NK-92 (cell line): ENCODE measurements around the gene CNIH2.
"Not testable (repeated sequence)": the region's sequence is repeated elsewhere in the genome, so short reads cannot be mapped to it uniquely, and the experiment has no call there.

ENCODE experiments used
- DNase-seq: peaks from one replicate; lab custom pipeline; 2025; ENCODE audit not compliant: unreplicated experiment; lab: John Stamatoyannopoulos, UW

Gene CNIH2

GRCh38 chr11:66277471-66278362, at the start of gene CNIH2:
Gene CNIH2 (plus strand): TSS chr11:66278175. CDS start chr11:66278457, 282 bp downstream.
- no peak for DNase-seq

GRCh38 chr11:66228521-66228920, 49.5 kb upstream of the CNIH2 start:
- no peak for DNase-seq

- DNase-seq = no peak
These were observed 47.8 kb upstream of the CNIH2 start for GRCh38 chr11:66230156-66230555.

DNA sequence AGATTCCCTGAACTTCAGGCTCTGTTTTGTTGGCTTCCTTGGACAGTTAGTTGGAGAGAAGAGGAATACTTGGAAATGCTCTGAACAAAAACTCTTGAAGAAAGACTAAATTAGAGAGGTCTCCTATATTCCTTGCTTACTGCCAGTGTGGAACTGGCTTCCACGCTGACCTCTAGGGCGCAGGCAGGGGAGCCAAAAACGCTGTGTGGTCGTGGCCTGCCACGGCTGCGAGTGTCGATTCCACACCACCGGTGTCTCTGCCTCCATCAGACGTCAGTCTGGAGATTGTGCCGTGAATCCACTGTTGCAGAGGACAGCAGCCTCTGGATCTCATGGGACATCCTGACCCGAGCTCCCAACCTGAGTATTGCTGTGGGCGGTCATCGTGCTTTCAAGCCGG, 47.0 kb upstream of the CNIH2 start:
- no peak for DNase-seq

DNA sequence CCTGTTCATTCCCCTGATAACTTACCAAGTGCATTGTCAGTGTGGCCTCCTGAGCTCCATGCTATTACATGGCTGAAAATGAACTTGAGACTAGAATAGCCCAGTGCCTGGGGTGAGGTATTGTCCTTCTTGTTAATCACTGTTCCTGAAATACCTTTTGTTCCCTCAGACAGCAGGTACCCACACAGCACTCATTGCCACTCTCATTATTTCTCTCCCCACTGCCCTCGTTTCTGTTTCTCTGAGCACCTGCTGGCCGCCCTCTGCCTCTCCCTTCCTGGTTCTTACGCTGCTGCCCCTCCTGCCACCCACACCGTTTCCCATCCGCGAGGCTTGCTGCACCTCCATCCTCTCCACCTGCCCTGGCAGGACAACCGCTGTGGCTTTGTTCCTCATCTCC, 46.4 kb upstream of the CNIH2 start:
- DNase-seq = no peak

DNA sequence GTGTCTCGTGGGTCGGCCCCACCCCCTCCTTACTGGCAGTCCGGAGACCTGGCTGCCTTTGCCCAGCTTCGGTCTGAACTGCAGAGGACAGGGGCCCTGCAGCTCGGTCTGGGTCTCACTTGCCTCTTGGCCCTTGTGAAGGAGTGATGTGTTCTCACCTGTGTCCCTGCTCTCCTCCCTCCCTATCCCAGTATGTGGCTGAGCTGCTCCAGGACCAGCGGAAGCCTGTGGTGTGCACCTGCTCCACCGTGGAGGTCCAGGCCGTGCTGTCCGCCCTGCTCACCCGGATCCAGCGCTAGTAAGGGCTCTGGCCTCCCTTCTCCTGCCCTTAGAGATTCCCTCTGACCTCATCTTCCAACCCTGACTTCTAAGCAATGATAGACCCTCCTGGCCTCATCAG, 45.2 kb upstream of the CNIH2 start:
- no peak for DNase-seq

GRCh38 chr11:66233301-66233700, 44.7 kb upstream of the CNIH2 start:
- DNase-seq = no peak

DNA sequence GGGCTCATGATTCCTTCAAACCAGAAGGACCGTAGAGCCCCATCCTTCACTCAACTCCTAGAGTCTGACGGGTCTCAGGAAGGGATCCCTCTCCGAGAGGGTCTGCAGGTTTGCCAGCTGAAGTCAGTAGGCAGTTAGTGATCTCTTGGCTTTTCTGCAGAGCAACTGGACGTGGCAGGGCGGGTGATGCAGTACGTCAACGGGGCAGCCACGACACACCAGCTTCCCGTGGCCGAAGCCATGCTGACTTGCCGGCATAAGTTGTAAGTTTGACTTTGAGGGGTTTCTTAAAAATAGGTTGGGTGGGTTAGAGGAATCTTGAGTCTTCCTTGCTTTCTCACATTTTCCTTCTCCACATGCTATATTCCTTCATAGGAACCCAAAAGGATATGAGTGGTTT, 42.8 kb upstream of the CNIH2 start:
- no peak for DNase-seq

GRCh38 chr11:66237867-66238266, 40.1 kb upstream of the CNIH2 start:
- DNase-seq = no peak

- no peak for DNase-seq
These were observed 39.1 kb upstream of the CNIH2 start for GRCh38 chr11:66238786-66239413.

- DNase-seq = no peak
These were observed 38.5 kb upstream of the CNIH2 start for GRCh38 chr11:66239511-66239910.

DNA sequence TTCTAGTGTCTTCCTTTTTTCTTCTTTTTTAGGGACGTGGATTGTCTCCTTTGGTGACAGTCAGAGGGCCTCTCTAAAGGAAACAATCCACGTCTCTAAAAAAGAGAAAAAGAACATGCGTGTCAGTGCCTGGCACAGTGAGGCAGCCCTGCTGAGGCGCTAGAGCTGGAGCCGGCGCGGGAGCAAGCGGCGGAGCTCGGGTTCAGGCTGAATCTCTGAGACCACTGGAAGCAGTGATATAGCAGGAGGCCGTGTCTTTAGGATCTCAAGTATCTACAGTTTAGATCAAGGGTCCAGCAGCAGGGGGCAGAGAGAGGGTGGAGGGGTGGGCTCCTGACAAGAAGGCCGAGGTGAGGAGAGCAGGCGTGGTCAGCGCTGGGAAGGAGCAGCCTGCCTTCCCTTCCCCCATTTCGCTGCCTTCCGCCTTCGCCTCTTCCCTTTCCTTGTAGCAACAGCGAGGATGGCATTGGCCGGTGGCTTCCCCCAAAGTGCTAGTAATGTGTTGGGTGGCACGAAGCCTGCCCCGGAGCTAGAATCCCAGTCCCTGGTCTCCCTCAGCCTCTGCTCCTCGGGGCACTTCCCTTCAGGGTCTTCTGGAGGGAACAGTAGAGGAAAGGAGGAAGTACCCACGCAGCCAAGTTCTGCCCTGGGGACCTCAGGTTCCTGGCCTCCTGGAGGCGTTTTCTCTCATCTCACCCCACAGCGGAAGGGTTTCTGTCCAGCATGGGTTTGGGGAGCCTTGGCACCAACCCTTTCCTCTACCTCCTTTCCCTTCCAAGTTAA, 37.8 kb upstream of the CNIH2 start:
- no peak for DNase-seq

GRCh38 chr11:66240781-66241136, 37.2 kb upstream of the CNIH2 start:
- DNase-seq = no peak

- DNase-seq = no peak
These were observed 35.7 kb upstream of the CNIH2 start for GRCh38 chr11:66242095-66242765.

DNA sequence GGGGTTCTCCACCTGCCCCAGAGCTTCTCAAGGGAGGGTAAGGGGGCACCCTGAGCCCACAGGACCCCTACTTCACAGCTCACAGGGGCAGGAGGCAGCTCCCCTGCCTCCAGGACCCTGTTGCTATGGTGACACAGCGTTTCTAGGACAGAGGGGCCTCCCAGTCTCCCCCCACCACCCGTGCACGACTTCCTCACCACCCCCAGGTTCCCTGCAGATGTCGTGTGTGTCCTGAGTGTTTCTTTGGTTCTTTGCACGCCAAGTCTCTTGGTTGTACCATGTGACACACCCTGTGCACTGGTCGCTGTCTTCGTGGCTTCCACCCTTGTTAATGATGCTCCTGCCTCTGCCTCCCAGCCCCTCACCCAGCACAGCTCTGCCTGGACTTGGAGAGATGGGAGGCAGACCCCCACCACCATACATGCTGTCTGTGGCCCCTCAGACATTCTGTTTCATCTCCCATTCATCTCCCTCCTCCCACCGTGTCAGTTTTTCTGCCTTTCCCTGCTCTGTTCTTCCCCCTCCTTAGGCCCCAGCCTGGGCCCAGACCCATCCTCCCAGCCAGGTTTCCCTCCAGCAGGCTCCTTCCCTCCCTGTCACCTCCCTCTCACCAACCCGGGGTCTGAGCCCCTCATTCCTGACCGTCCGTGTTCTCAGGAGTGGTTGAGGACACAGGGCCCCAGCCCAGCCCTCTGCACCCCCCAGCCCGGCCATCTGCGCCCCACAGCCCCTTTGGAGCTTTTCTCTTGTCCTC, 34.0 kb upstream of the CNIH2 start:
- DNase-seq = no peak

- DNase-seq = no peak
These were observed 30.7 kb upstream of the CNIH2 start for GRCh38 chr11:66247295-66247694.

GRCh38 chr11:66247801-66248200, 30.2 kb upstream of the CNIH2 start:
- no peak for DNase-seq

GRCh38 chr11:66248903-66249302, 29.1 kb upstream of the CNIH2 start:
- no peak for DNase-seq

- DNase-seq = no peak
These were observed 26.2 kb upstream of the CNIH2 start for GRCh38 chr11:66251809-66252208.

- not testable (repeated sequence) for DNase-seq
These were observed 24.9 kb upstream of the CNIH2 start for GRCh38 chr11:66253081-66253480.
